Naive thymus-derived CD4-positive, alpha-beta T cell (primary cell): Measurements from ENCODE around the gene PPIA. TPM values are rescaled to one million over a fixed set of nuclear protein-coding genes. Genes with fewer than 3 reads are reported as not detected.
A peak's percentile ranks its signal among the peaks of the same experiment; 100 is the strongest.

ENCODE experiments used
- ATAC-seq: fragments of 150-1000 bp; cut with Tn5 transposase; 2 replicates; pipeline ENCODE4 v1.10.0; 2021; ENCODE audit warnings: mild to moderate bottlenecking, moderate library complexity
- CTCF ChIA-PET: fragments of 350-600 bp; sonication (Branson Sonifier 250); formaldehyde crosslinking; loops from one replicate; lab custom pipeline; 2021; ENCODE audit warnings: antibody characterized with exemption; lab: Charles Lee
- POLR2A ChIA-PET: fragments of 350-600 bp; sonication (Branson Sonifier 250); formaldehyde crosslinking; loops from one replicate; lab custom pipeline; 2021; ENCODE audit warnings: antibody characterized with exemption, inconsistent platforms; lab: Charles Lee
- DNase-seq, 9 donors: peaks; one replicate each; pipeline versions ENCODE4 v3.0.0 to v3.0.0-alpha.2; 2020 to 2022; ENCODE audit warnings: mixed read lengths in 1 of 9
- H3K27ac ChIP-seq: one replicate; pipeline ENCODE4 v1.7.0; 2013; ENCODE audit warnings: mild to moderate bottlenecking, low read depth, low read length, moderate library complexity
- H3K27me3 ChIP-seq, 2 donors: one replicate each; pipeline ENCODE4 v1.7.0; 2013; ENCODE audit warnings: low read length in 2 of 2, mild to moderate bottlenecking in 2 of 2, moderate library complexity in 2 of 2; ENCODE audit not compliant: control insufficient read depth in 2 of 2, insufficient read depth in 2 of 2
- H3K36me3 ChIP-seq, 3 experiments: 1 replicate in 2 of 3; 2 replicates in 1 of 3; pipeline ENCODE4 v1.7.0; 2013; ENCODE audit warnings: low read length in 3 of 3, mild to moderate bottlenecking in 3 of 3, moderate library complexity in 1 of 3; ENCODE audit not compliant: insufficient read depth in 3 of 3, control insufficient read depth in 2 of 3
- H3K4me1 ChIP-seq, 2 donors: one replicate each; pipeline ENCODE4 v1.7.0; 2013; ENCODE audit warnings: low read length in 2 of 2, mild to moderate bottlenecking in 2 of 2, moderate library complexity in 1 of 2; ENCODE audit not compliant: control insufficient read depth in 2 of 2, insufficient read depth in 2 of 2
- H3K4me3 ChIP-seq: 2 replicates; pipeline ENCODE4 v1.7.0; 2013; ENCODE audit warnings: mild to moderate bottlenecking, low read length
- H3K9me3 ChIP-seq, 3 experiments: 1 replicate in 2 of 3; 2 replicates in 1 of 3; pipeline ENCODE4 v1.7.0; 2013; ENCODE audit warnings: low read length in 3 of 3; ENCODE audit not compliant: control insufficient read depth in 2 of 3
- H3K27ac Mint-ChIP-seq, 9 donors: one replicate each; pipeline ENCODE4 v1.8.0; 2020 to 2022; ENCODE audit warnings: mixed read lengths in 9 of 9, mild to moderate bottlenecking in 8 of 9, moderate library complexity in 5 of 9, inconsistent platforms in 2 of 9
- H3K27me3 Mint-ChIP-seq, 5 donors: one replicate each; pipeline ENCODE4 v1.8.0; 2021 to 2022; ENCODE audit warnings: mixed read lengths in 5 of 5, mild to moderate bottlenecking in 1 of 5
- H3K36me3 Mint-ChIP-seq, 5 donors: one replicate each; pipeline ENCODE4 v1.8.0; 2020 to 2022; ENCODE audit warnings: mixed read lengths in 5 of 5, mild to moderate bottlenecking in 3 of 5, inconsistent platforms in 1 of 5
- H3K4me1 Mint-ChIP-seq, 7 donors: one replicate each; pipeline ENCODE4 v1.8.0; 2020 to 2022; ENCODE audit warnings: mixed read lengths in 7 of 7, mild to moderate bottlenecking in 3 of 7, inconsistent platforms in 1 of 7
- H3K4me3 Mint-ChIP-seq, 10 donors: one replicate each; pipeline ENCODE4 v1.8.0; 2020 to 2022; ENCODE audit warnings: mild to moderate bottlenecking in 10 of 10, mixed read lengths in 10 of 10, moderate library complexity in 6 of 10, inconsistent platforms in 2 of 10
- H3K9me3 Mint-ChIP-seq, 11 donors: one replicate each; pipeline ENCODE4 v1.8.0; 2020 to 2022; ENCODE audit warnings: mixed read lengths in 11 of 11, mild to moderate bottlenecking in 4 of 11, inconsistent platforms in 1 of 11, moderate library complexity in 1 of 11
- intact Hi-C, 2 donors: fragments of 100-400 bp; cut with micrococcal nuclease; formaldehyde crosslinking; loops; one replicate each; pipeline ENCODE4 v1.15.1; 2023
- polyA plus RNA-seq, 2 donors: library from polyadenylated mRNA; unstranded; fragments of 300-500 nt; fragmentation: Illumina TruSeq; gene quantifications; one replicate each; pipeline ENCODE4 v1.2.3, GENCODE V29; 2021
- total RNA-seq, 6 experiments: library from RNA in 5 of 6; stranded (reverse) in 5 of 6; gene quantifications; 1 replicate in 5 of 6; 2 replicates in 1 of 6; pipeline ENCODE4 v1.2.3 and lab custom pipeline; 2021 to 2026

PPIA gene
- total and polyA plus RNA-seq, 7 experiments from 2014 or later = 535 to 3,303 (median 639) TPM

DNA sequence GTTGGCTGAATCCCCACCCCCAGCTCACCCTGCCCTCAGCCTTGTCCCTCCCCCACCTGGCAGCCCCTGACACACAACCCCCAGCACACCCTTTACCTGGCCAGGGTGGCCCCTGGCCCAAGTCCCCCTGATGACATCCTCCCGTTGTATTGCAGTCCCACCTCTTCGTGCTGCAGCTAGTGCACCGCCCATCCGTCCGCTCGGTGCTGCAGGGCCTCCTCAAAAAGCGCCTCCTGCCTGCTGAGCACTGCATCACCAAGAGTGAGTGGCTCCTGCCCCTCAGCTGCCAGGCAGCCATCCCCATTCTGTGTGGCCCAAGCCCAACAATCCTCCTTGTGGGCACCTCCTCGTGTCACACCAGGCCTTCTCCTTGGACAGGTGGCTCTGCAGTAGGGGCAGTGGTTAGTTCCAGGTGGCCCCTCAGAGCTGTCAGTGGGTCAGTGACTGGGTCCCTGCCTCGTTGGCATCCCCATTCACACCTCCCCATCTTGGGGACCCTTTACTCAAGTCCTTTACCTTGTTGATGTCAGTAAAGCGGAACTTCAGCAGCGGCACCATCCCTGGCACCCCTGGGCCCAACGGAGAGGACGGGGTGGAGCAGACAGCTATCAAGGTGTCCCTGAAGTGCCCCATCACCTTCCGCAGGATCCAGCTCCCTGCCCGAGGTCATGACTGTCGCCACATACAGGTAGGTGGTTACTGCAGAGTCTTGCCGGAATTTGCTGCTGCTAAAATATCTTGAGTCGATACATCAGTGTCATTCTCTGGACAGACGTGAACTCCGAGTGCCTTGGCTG, 33.6 kb upstream of the PPIA start:
- Histone ChIP-seq H3K9me3 (no peaks in the 10 kb centered on the region), H3K4me3 (no peak overlapping the region), H3K4me1 (peaks cover 0 to 1% of the 10 kb centered on the region in 2 donors), H3K27ac (no peak overlapping the region), H3K27me3 (no peaks in the 10 kb centered on the region), H3K36me3 (peaks cover 4 to 93% (median 32%) of the 10 kb centered on the region in 3 experiments)
- Mint-ChIP-seq H3K4me1 (peaks cover 2 to 9% (median 5%) of the 10 kb centered on the region in 7 donors), H3K27me3 (no peaks in the 10 kb centered on the region), H3K4me3 (no peak overlapping the region), H3K36me3 (peaks cover 0 to 36% (median 9%) of the 10 kb centered on the region in 5 donors), H3K27ac (no peak overlapping the region), H3K9me3 (no peaks in the 10 kb centered on the region)
- intact Hi-C loops = no loop called here
- ATAC-seq (no peak), DNase-seq (no peak)
- CTCF ChIA-PET = no interaction called here
- POLR2A ChIA-PET = interaction anchor here (0.5 to 2.0 kb wide), 2 partner anchors 13 to 30 kb away, joined by 3 to 5 read pairs; no protein-coding TSS in a partner anchor

DNA sequence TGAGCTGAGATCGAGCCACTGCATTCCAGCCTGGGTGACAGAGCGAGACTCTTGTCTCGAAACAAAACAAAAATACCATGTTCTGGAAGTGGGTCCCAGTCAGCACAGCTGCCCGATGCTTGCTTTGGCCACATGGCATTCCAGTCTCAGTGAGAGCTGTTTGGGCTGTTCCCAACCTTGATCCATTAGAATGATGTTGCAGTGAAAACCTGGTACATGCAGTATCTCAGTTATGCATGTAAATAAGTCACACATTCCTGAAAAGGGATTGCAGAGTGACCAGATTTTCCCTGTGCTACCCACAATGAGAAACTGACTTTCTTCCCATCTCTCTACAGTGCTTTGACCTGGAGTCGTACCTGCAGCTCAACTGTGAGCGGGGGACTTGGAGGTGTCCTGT, 32.4 kb upstream of the PPIA start:
- no peak overlapping the region for H3K4me3 ChIP-seq
- peaks cover 14 to 21% (median 16%) of the 10 kb centered on the region in 7 donors for H3K4me1 Mint-ChIP-seq
- H3K27me3 Mint-ChIP-seq = no peaks in the 10 kb centered on the region
- H3K4me1 ChIP-seq = peaks cover 5 to 11% of the 10 kb centered on the region in 2 donors
- ChIA-PET CTCF (no interaction called here), POLR2A (interaction anchor here (1.1 kb wide), 1 partner anchor 14 kb away, joined by 4 read pairs; no protein-coding TSS in a partner anchor)
- H3K27ac ChIP-seq = no peak overlapping the region
- no peak overlapping the region for H3K4me3 Mint-ChIP-seq
- no peaks in the 10 kb centered on the region for H3K27me3 ChIP-seq
- no peak for ATAC-seq
- H3K9me3 ChIP-seq = no peaks in the 10 kb centered on the region
- H3K36me3 ChIP-seq = peaks cover 0 to 89% (median 27%) of the 10 kb centered on the region in 3 experiments
- peaks cover 0 to 36% (median 13%) of the 10 kb centered on the region in 5 donors for H3K36me3 Mint-ChIP-seq
- intact Hi-C loops = no loop called here
- DNase-seq = no peak
- H3K9me3 Mint-ChIP-seq = no peaks in the 10 kb centered on the region
- peak overlapping the region in 2 of 9 donors; percentile 59 to 67 for H3K27ac Mint-ChIP-seq

DNA sequence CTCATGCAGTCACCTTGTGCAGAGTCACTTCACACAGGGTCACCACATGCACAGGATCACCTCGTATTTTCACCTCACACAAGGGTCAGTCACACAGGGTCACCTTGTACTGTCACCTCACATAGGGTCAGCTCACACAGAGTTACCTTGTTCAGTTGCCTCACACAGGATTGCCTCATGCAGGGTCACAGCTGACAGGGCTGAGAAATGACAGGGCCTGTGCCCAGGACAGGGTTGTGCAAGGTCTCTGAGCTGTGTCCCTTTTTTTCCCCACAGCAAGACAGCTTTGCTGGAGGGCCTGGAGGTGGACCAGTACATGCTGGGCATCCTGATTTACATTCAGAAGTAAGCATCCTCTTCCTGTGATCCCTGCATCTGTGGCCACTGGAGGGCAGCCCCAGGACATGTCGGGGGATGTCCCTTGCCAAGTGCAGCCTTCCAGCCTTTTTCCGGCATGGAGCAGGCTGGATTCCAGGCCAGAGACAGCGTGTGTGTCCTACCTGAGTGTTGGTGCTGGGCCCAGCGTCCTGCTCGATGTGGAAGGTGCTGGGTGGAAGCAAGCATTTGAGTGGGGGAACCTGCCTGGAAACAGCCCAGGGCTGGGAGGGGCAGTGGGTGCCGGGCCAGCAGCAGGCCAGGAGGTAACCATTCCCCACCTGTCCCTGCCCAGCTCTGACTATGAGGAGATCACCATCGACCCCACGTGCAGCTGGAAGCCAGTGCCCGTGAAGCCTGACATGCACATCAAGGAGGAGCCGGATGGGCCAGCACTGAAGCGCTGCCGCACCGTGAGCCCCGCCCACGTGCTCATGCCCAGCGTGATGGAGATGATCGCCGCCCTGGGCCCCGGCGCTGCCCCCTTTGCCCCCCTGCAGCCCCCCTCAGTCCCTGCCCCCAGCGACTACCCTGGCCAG, 31.6 kb upstream of the PPIA start:
- no peaks in the 10 kb centered on the region for H3K27me3 Mint-ChIP-seq
- no peak for DNase-seq
- no peak overlapping the region for H3K4me3 Mint-ChIP-seq
- H3K4me1 Mint-ChIP-seq = peaks cover 21 to 29% (median 24%) of the 10 kb centered on the region in 7 donors
- H3K36me3 ChIP-seq = peaks cover 0 to 80% (median 22%) of the 10 kb centered on the region in 3 experiments
- no peaks in the 10 kb centered on the region for H3K9me3 ChIP-seq
- H3K4me3 ChIP-seq = no peak overlapping the region
- H3K36me3 Mint-ChIP-seq = peaks cover 0 to 36% (median 16%) of the 10 kb centered on the region in 5 donors
- H3K4me1 ChIP-seq = peaks cover 9 to 18% of the 10 kb centered on the region in 2 donors
- CTCF ChIA-PET = no interaction called here
- ATAC-seq = no peak
- H3K9me3 Mint-ChIP-seq = no peaks in the 10 kb centered on the region
- no peaks in the 10 kb centered on the region for H3K27me3 ChIP-seq
- H3K27ac Mint-ChIP-seq = peak overlapping the region in 1 of 9 donors; percentile 67
- POLR2A ChIA-PET = interaction anchor here (1.1 kb wide), 1 partner anchor 15 kb away, joined by 4 read pairs; no protein-coding TSS in a partner anchor
- no peak overlapping the region for H3K27ac ChIP-seq
- intact Hi-C loops = no loop called here

DNA sequence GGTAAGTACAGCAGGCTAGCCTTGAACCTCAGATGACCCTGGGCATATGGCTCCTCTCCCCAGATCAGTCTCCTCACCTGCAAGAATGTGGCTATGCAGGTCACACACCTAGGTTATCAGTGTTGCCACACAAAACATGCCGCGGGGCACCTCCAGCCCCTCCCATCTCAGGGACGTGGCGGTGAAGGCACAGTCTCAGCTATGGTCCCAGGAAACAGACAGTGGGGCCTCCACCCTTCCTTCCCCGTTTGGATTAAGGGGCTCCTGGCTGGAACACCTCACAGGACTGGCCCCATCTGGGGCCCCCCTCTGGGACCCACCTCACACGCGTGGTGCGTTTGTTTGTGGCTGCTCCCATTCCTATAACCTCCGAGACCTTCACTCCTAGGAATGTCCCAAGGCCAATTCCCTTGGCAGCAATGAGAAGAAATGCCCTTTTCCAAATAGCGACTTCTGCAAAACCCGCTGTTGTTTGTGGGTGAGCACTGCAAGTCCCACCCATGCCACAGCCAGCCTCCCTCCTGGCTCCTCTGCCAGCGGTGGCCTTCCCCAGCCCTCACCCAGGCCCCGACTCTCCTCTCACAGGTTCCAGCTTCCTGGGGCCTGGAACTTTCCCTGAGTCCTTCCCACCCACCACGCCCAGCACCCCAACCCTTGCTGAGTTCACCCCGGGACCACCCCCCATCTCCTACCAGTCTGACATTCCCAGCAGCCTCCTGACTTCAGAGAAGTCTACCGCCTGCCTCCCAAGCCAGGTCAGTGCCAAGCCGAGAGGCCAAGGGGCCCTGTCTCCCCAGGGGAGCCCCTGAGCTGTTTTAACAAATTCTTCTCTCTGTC, 30.7 kb upstream of the PPIA start:
- H3K4me1 ChIP-seq = peaks cover 12 to 26% of the 10 kb centered on the region in 2 donors
- H3K36me3 ChIP-seq = peaks cover 0 to 71% (median 22%) of the 10 kb centered on the region in 3 experiments
- no peaks in the 10 kb centered on the region for H3K9me3 Mint-ChIP-seq
- H3K27ac ChIP-seq = no peak overlapping the region
- ATAC-seq (no peak), DNase-seq (no peak)
- H3K27me3 ChIP-seq = no peaks in the 10 kb centered on the region
- ChIA-PET CTCF (no interaction called here), POLR2A (no interaction called here)
- H3K9me3 ChIP-seq = no peaks in the 10 kb centered on the region
- H3K4me1 Mint-ChIP-seq = peaks cover 26 to 38% (median 33%) of the 10 kb centered on the region in 7 donors
- no peak overlapping the region for H3K4me3 ChIP-seq
- intact Hi-C loops = no loop called here
- no peaks in the 10 kb centered on the region for H3K27me3 Mint-ChIP-seq
- H3K36me3 Mint-ChIP-seq = peaks cover 0 to 33% (median 13%) of the 10 kb centered on the region in 5 donors
- no peak overlapping the region for H3K4me3 Mint-ChIP-seq
- H3K27ac Mint-ChIP-seq = peak overlapping the region in 1 of 9 donors; percentile 79

DNA sequence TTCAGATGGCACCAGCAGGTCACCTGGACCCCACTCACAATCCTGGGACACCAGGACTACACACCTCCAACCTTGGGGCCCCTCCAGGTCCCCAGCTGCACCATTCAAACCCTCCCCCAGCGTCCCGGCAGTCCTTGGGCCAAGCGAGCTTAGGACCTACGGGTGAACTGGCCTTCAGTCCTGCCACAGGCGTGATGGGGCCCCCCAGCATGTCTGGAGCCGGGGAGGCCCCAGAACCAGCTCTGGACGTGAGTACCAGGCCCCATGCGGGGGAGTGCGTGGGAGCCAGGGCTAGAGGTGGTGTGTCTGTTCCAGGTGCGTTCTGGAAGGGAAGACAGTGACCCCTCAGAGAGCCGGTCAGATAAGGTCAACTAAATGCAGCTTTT, 30.1 kb upstream of the PPIA start:
- Mint-ChIP-seq H3K36me3 (peaks cover 0 to 32% (median 16%) of the 10 kb centered on the region in 5 donors), H3K4me1 (peaks cover 30 to 44% (median 37%) of the 10 kb centered on the region in 7 donors), H3K27ac (peak overlapping the region in 2 of 9 donors; percentile 65 to 79), H3K9me3 (no peaks in the 10 kb centered on the region), H3K4me3 (no peak overlapping the region), H3K27me3 (no peaks in the 10 kb centered on the region)
- ATAC-seq (no peak), DNase-seq (no peak)
- Histone ChIP-seq H3K9me3 (no peaks in the 10 kb centered on the region), H3K4me1 (peaks cover 12 to 32% of the 10 kb centered on the region in 2 donors), H3K27me3 (no peaks in the 10 kb centered on the region), H3K36me3 (peaks cover 0 to 65% (median 18%) of the 10 kb centered on the region in 3 experiments), H3K27ac (no peak overlapping the region), H3K4me3 (no peak overlapping the region)
- ChIA-PET POLR2A (no interaction called here), CTCF (interaction anchor here (1.8 kb wide), 1 partner anchor 32 kb away, joined by 5 read pairs; no protein-coding TSS in a partner anchor)
- intact Hi-C loops = no loop called here
